A549 treated with Mapracorat at 1 μM for 4 hours (cell line): ENCODE results near the gene ARL8A. TPM values are rescaled to one million over a fixed set of nuclear protein-coding genes. Genes with fewer than 3 reads are reported as not detected.

Experiments used
- total RNA-seq: library from RNA; stranded (reverse); fragments of 200-300 nt; extraction: Qiagen RNA extraction; gene quantifications from 5 replicates; pipeline ENCODE4 v1.2.3, GENCODE V29; 2022

ARL8A gene
- total RNA-seq, result 44.7 to 57.5 TPM (median 49.9 TPM) in 5 replicates

DNA sequence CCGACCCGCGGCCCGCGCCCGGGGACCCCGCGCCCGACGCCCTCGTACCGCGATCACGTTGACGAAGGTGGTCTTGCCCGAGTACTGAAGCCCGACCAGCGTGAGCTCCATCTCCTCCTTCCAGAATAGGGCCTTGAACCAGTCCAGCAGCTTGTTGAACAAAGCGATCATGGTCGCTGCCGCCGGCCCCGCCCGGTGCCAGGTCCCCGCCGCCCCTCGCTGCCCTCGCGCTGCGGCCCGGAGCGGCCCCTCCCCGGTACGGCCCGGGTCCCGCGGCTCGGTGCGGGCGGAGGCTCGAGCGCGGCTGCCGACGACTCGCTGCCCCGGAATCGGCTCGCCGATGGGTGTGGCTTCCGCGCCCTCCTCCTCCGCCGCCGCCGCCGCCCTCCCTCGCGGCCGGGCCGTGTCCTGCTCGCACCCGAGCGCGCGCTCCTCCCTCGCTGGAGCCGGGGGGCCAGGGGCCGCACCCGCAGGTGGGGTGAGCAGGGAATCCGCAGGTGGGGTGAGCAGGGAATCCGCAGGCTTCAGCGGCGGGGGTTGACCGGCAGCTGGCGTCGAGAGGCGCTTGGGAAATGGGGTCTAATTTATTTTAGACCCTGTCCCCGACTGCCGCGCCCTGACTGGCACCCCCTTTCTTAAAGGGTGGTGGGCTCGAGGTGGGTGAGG lies at the start of gene ARL8A:
TSS of gene ARL8A (minus strand) at position 336 of the 666 bp plus-strand sequence. CDS start at position 171, 165 bp downstream.

DNA sequence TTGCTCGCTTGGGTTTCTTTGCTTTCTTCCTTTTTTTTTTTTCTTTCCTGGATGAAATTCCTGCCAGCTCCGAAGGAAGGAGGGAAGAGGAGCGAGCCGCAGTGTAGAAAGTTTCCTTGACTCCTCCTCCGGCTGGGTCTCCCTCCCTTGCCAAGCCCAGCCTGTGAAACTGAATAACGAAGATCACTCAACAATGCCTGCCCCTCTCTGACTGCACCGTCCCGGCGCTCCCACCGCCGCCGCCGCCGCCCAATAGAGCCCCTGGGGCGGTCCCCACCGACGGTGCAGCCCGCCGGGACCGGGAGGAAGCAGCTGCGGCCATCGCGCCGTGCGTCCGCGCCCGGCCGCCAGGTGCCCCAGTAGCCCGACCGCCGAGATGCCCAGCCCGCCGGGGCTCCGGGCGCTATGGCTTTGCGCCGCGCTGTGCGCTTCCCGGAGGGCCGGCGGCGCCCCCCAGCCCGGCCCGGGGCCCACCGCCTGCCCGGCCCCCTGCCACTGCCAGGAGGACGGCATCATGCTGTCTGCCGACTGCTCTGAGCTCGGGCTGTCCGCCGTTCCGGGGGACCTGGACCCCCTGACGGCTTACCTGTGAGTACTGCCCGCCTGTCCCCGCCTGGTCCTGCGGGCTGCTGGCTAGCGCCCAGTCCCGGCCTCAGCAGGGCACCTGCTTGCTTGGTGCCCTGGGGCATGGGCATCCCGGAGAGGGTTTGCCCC lies 49.2 kb upstream of the ARL8A start, which contains the start of gene LGR6:
TSS of gene LGR6 (plus strand) at position 186 of the 714 bp plus-strand sequence. CDS start at position 377, 191 bp downstream.

DNA sequence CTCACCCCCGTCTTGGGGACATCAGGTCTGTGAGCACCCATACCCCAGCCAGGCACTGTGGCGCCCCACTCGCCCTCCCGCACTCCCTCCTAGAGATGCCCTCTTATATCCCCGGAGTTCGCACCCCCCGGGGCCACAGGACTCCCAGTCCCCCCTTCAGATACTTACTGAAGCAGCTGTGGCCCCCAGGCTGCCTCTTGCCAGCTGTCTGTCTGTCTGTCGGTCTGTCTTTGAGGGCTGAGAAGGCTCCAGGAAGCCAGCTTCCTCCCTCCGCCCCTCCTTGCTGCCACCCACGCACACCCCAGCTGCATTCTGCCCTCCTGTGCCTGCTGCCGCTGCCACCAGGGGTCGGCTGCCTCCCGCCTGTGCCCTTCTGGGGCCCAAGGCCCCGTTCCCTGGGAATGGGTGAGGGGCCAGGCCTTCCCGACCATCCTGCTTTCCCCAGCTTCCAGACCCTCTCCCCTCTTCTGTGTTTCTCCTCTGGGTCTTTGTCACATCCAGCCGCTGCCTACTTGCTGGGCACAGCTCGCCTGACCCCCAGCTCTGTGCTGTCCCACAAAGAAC lies 15.9 kb upstream of the ARL8A start, which contains the start of gene PTPN7:
TSS of gene PTPN7 (minus strand) at position 226 of the 564 bp plus-strand sequence. CDS start 1,200 bp downstream, outside the sequence.

DNA sequence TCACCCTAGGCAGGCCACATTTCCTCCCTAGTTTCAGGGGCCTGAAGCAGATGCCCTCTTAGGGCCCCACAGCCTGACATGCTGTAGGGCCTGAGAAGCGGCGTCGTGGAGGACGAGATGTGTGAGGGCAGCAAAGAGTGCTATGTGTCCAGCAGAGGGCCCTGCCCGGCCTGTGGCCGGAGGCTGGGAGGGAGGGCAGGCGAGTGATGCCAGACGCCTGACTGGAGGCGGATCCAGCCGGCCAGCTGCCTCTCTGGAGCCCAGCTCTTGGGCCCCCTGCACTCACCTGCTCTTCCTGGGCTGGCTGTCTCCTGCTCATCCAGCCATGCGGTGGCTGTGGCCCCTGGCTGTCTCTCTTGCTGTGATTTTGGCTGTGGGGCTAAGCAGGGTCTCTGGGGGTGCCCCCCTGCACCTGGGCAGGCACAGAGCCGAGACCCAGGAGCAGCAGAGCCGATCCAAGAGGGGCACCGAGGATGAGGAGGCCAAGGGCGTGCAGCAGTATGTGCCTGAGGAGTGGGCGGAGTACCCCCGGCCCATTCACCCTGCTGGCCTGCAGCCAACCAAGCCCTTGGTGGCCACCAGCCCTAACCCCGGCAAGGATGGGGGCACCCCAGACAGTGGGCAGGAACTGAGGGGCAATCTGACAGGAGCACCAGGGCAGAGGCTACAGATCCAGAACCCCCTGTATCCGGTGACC lies 21.8 kb downstream of the ARL8A start, which contains the start of gene GPR37L1:
TSS of gene GPR37L1 (plus strand) at position 279 of the 697 bp plus-strand sequence. CDS start at position 326, 47 bp downstream.

Other genes starting within 250 kb of the ARL8A start
- not detected in 5 replicates for gene LMOD1, start 198.2 kb downstream of the ARL8A start, total RNA-seq
- 90.0 to 141 TPM (median 97.7 TPM) in 5 replicates for gene TIMM17A, start 189.2 kb downstream of the ARL8A start, total RNA-seq
- gene RNPEP, start 162.1 kb downstream of the ARL8A start, total RNA-seq, result 82.5 to 87.8 TPM (median 87.2 TPM) in 5 replicates
- 126 to 195 TPM (median 182 TPM) in 5 replicates for gene ELF3, start 134.2 kb downstream of the ARL8A start, total RNA-seq
- 0.10 to 0.16 TPM (median 0.15 TPM) in 5 replicates for gene GPR37L1, start 21.8 kb downstream of the ARL8A start, total RNA-seq
- not detected in 5 replicates for gene PTPN7, start 15.9 kb upstream of the ARL8A start, total RNA-seq
- 0.43 to 0.93 TPM (median 0.71 TPM) in 5 replicates for gene LGR6, start 49.1 kb upstream of the ARL8A start, total RNA-seq
- 69.4 to 77.1 TPM (median 73.0 TPM) in 5 replicates for gene UBE2T, start 197.2 kb upstream of the ARL8A start, total RNA-seq
- gene PPP1R12B, start 204.0 kb upstream of the ARL8A start, total RNA-seq, result 1.6 to 2.4 TPM (median 2.2 TPM) in 5 replicates